ENCODE measurements around the gene SEPTIN7. TPM values are rescaled to one million over a fixed set of nuclear protein-coding genes. Genes with fewer than 3 reads are reported as not detected.
A peak's percentile ranks its signal among the peaks of the same experiment; 100 is the strongest.

The SEPTIN7 gene
- total and polyA plus RNA-seq, 2 donors (not counting 1 experiment from before 2014, with no cell fraction given), result 181 to 576 TPM

GRCh38 chr7:35787925-35788324, 12.9 kb upstream of the SEPTIN7 start:
- no peak for DNase-seq (ENCODE audit: low read depth in 2 of 2)
- Histone ChIP-seq H3K9ac (ENCODE audit: insufficient read depth, low read length) (no peak overlapping the region), H3K4me2 (ENCODE audit: extremely low read depth, insufficient read depth, low read length) (no peak overlapping the region), H3K36me3 (ENCODE audit: control insufficient read depth, insufficient read depth, low read length) (no peaks in the 10 kb centered on the region), H3K79me2 (ENCODE audit: control insufficient read depth, insufficient read depth, low read length) (no peaks in the 10 kb centered on the region), H2AFZ (ENCODE audit: low read length) (no peak overlapping the region), H3K27me3 (ENCODE audit: control insufficient read depth, insufficient read depth, low read length) (no peaks in the 10 kb centered on the region), H3K4me3 (replicated peaks in 1 of 4; ENCODE audit: control extremely low read depth in 1 of 4, insufficient read depth in 1 of 4, low read depth in 3 of 4, low read length in 4 of 4) (no peak overlapping the region), H3K4me1 (ENCODE audit: control insufficient read depth, extremely low read depth, insufficient read depth, low read length) (no peaks in the 10 kb centered on the region), H3K27ac (ENCODE audit: insufficient read depth, low read length) (no peak overlapping the region), H3K9me3 (ENCODE audit: control insufficient read depth, insufficient read depth, low read depth, low read length) (no peaks in the 10 kb centered on the region), H4K20me1 (ENCODE audit: control insufficient read depth, extremely low read depth, insufficient read depth, low read length) (no peaks in the 10 kb centered on the region)
- TF ChIP-seq, protein P1, sequence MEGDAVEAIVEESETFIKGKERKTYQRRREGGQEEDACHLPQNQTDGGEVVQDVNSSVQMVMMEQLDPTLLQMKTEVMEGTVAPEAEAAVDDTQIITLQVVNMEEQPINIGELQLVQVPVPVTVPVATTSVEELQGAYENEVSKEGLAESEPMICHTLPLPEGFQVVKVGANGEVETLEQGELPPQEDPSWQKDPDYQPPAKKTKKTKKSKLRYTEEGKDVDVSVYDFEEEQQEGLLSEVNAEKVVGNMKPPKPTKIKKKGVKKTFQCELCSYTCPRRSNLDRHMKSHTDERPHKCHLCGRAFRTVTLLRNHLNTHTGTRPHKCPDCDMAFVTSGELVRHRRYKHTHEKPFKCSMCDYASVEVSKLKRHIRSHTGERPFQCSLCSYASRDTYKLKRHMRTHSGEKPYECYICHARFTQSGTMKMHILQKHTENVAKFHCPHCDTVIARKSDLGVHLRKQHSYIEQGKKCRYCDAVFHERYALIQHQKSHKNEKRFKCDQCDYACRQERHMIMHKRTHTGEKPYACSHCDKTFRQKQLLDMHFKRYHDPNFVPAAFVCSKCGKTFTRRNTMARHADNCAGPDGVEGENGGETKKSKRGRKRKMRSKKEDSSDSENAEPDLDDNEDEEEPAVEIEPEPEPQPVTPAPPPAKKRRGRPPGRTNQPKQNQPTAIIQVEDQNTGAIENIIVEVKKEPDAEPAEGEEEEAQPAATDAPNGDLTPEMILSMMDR (conservative IDR thresholded peaks at IDR 0.05 in 1 of 2, IDR thresholded peaks at IDR 0.05 in 1 of 2; ENCODE audit: low read depth in 1 of 2, low read length in 2 of 2), result no peak
- no peak for TF ChIP-seq EZH2 (IDR thresholded peaks at IDR 0.05; ENCODE audit: low read length, missing control alignments)

GRCh38 chr7:35792472-35792871, 8.4 kb upstream of the SEPTIN7 start:
- no peaks in the 10 kb centered on the region for H3K36me3 ChIP-seq (ENCODE audit: control insufficient read depth, insufficient read depth, low read length)
- H3K27me3 ChIP-seq (ENCODE audit: control insufficient read depth, insufficient read depth, low read length), result no peaks in the 10 kb centered on the region
- H3K9ac ChIP-seq (ENCODE audit: insufficient read depth, low read length), result no peak overlapping the region
- no peak overlapping the region for H2AFZ ChIP-seq (ENCODE audit: low read length)
- H3K4me2 ChIP-seq (ENCODE audit: extremely low read depth, insufficient read depth, low read length), result no peak overlapping the region
- TF ChIP-seq, protein P1 (conservative IDR thresholded peaks at IDR 0.05 in 1 of 2, IDR thresholded peaks at IDR 0.05 in 1 of 2; ENCODE audit: low read depth in 1 of 2, low read length in 2 of 2), result no peak
- no peak for TF ChIP-seq EZH2 (IDR thresholded peaks at IDR 0.05; ENCODE audit: low read length, missing control alignments)
- no peaks in the 10 kb centered on the region for H3K9me3 ChIP-seq (ENCODE audit: control insufficient read depth, insufficient read depth, low read depth, low read length)
- no peaks in the 10 kb centered on the region for H3K4me1 ChIP-seq (ENCODE audit: control insufficient read depth, extremely low read depth, insufficient read depth, low read length)
- H3K27ac ChIP-seq (ENCODE audit: insufficient read depth, low read length), result no peak overlapping the region
- DNase-seq (ENCODE audit: low read depth in 2 of 2), result no peak
- H3K79me2 ChIP-seq (ENCODE audit: control insufficient read depth, insufficient read depth, low read length), result no peaks in the 10 kb centered on the region
- H3K4me3 ChIP-seq (replicated peaks in 1 of 4; ENCODE audit: control extremely low read depth in 1 of 4, insufficient read depth in 1 of 4, low read depth in 3 of 4, low read length in 4 of 4), result no peak overlapping the region
- H4K20me1 ChIP-seq (ENCODE audit: control insufficient read depth, extremely low read depth, insufficient read depth, low read length), result no peaks in the 10 kb centered on the region

- H3K36me3 ChIP-seq (ENCODE audit: control insufficient read depth, insufficient read depth, low read length), result no peaks in the 10 kb centered on the region
- no peaks in the 10 kb centered on the region for H3K27me3 ChIP-seq (ENCODE audit: control insufficient read depth, insufficient read depth, low read length)
- H3K27ac ChIP-seq (ENCODE audit: insufficient read depth, low read length), result no peak overlapping the region
- H3K4me3 ChIP-seq (replicated peaks in 1 of 4; ENCODE audit: control extremely low read depth in 1 of 4, insufficient read depth in 1 of 4, low read depth in 3 of 4, low read length in 4 of 4), result no peak overlapping the region
- no peaks in the 10 kb centered on the region for H3K4me1 ChIP-seq (ENCODE audit: control insufficient read depth, extremely low read depth, insufficient read depth, low read length)
- DNase-seq (ENCODE audit: low read depth in 2 of 2), result peak in 1 of 2 donors; percentile 27
- H4K20me1 ChIP-seq (ENCODE audit: control insufficient read depth, extremely low read depth, insufficient read depth, low read length), result no peaks in the 10 kb centered on the region
- no peak overlapping the region for H2AFZ ChIP-seq (ENCODE audit: low read length)
- no peak overlapping the region for H3K9ac ChIP-seq (ENCODE audit: insufficient read depth, low read length)
- TF ChIP-seq, protein P1 (conservative IDR thresholded peaks at IDR 0.05 in 1 of 2, IDR thresholded peaks at IDR 0.05 in 1 of 2; ENCODE audit: low read depth in 1 of 2, low read length in 2 of 2), result no peak
- TF ChIP-seq EZH2 (IDR thresholded peaks at IDR 0.05; ENCODE audit: low read length, missing control alignments), result no peak
- H3K9me3 ChIP-seq (ENCODE audit: control insufficient read depth, insufficient read depth, low read depth, low read length), result no peaks in the 10 kb centered on the region
- H3K4me2 ChIP-seq (ENCODE audit: extremely low read depth, insufficient read depth, low read length), result no peak overlapping the region
- H3K79me2 ChIP-seq (ENCODE audit: control insufficient read depth, insufficient read depth, low read length), result no peaks in the 10 kb centered on the region
These were observed 7.9 kb upstream of the SEPTIN7 start for GRCh38 chr7:35792873-35793489.

Data from fibroblast of lung (primary cell).